ENCODE results near the gene ERVFRD-1. TPM values are rescaled to one million over a fixed set of nuclear protein-coding genes. Genes with fewer than 3 reads are reported as not detected.
A peak's percentile ranks its signal among the peaks of the same experiment; 100 is the strongest.

Gene ERVFRD-1
- total and polyA plus RNA-seq, 2 of the 13 experiments (the other 11 are each of a cell fraction or from before 2014, with no cell fraction given), result not detected

DNA sequence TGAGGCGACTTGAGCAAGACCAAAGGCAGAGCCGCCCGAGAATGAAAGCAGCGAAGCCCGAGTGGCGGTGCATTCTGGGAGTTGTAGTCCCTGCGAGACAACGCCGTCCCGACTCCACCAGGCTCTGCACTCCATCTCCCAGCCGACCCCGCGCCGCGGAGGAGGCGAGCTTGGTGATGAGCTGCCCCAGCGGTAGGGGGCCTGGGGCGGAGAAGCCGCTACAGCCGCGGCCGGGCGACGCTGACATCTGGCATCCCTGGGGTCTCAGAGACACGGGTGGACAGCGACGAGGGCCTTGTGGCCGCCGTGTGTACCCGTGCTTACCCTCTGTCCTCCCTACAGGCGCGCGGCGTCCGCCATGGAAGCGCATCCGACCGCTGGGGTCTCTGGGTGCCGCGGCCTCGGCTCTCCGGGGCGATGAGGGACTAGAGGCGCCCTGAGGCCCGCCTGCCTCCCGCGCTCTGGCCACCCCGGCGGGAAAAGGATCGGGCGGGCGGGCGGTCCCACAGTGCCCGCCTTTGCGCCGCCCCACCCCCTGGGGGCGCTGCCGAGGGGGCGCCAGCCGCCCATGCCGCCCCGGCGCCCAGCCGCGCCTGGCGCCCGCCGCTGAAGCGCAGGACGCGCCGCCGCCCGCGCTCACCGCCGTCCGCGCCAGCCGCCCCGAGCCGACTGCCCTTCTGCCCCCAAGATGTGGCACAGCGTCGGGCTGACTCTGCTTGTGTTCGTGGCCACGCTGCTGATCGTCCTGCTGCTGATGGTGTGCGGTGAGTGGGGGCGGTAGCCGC lies 17.7 kb downstream of the ERVFRD-1 start, which contains the start of gene SMIM13 (continued):
- TF ChIP-seq BRD4 (CRISPR knock-in tag; IDR thresholded peaks at IDR 0.05), result peak; percentile 82
- TF ChIP-seq ZNF616 (CRISPR knock-in tag; IDR thresholded peaks at IDR 0.05; ENCODE audit: low read depth), result no peak; the same call in 1 of the 2 replicates
- no peak for TF ChIP-seq HOXA7 (CRISPR knock-in tag; IDR thresholded peaks at IDR 0.05)
- TF ChIP-seq ZMAT3 (CRISPR knock-in tag; conservative IDR thresholded peaks at IDR 0.05), result peak; percentile 97
- TF ChIP-seq, protein P1, sequence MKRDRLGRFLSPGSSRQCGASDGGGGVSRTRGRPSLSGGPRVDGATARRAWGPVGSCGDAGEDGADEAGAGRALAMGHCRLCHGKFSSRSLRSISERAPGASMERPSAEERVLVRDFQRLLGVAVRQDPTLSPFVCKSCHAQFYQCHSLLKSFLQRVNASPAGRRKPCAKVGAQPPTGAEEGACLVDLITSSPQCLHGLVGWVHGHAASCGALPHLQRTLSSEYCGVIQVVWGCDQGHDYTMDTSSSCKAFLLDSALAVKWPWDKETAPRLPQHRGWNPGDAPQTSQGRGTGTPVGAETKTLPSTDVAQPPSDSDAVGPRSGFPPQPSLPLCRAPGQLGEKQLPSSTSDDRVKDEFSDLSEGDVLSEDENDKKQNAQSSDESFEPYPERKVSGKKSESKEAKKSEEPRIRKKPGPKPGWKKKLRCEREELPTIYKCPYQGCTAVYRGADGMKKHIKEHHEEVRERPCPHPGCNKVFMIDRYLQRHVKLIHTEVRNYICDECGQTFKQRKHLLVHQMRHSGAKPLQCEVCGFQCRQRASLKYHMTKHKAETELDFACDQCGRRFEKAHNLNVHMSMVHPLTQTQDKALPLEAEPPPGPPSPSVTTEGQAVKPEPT (CRISPR knock-in tag; IDR thresholded peaks at IDR 0.05; ENCODE audit: low read depth), result peak; percentile 85; the same call in 1 of the 2 replicates
- TF ChIP-seq, protein P2, sequence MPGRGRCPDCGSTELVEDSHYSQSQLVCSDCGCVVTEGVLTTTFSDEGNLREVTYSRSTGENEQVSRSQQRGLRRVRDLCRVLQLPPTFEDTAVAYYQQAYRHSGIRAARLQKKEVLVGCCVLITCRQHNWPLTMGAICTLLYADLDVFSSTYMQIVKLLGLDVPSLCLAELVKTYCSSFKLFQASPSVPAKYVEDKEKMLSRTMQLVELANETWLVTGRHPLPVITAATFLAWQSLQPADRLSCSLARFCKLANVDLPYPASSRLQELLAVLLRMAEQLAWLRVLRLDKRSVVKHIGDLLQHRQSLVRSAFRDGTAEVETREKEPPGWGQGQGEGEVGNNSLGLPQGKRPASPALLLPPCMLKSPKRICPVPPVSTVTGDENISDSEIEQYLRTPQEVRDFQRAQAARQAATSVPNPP (CRISPR knock-in tag; IDR thresholded peaks at IDR 0.05), result peak; percentile 89; the same call in 1 of the 2 replicates
- TF ChIP-seq SMAD3 (CRISPR knock-in tag; IDR thresholded peaks at IDR 0.05), result peak; percentile 57; the same call in 1 of the 2 replicates
- TF ChIP-seq SIN3B (IDR thresholded peaks at IDR 0.05; ENCODE audit: low read length), result no peak; the same call in 1 of the 2 replicates
- TF ChIP-seq, protein P3, sequence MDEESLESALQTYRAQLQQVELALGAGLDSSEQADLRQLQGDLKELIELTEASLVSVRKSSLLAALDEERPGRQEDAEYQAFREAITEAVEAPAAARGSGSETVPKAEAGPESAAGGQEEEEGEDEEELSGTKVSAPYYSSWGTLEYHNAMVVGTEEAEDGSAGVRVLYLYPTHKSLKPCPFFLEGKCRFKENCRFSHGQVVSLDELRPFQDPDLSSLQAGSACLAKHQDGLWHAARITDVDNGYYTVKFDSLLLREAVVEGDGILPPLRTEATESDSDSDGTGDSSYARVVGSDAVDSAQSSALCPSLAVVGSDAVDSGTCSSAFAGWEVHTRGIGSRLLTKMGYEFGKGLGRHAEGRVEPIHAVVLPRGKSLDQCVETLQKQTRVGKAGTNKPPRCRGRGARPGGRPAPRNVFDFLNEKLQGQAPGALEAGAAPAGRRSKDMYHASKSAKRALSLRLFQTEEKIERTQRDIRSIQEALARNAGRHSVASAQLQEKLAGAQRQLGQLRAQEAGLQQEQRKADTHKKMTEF (CRISPR knock-in tag; IDR thresholded peaks at IDR 0.05), result peak; percentile 98
- peak; percentile 52; the same call in 1 of the 2 replicates for TF ChIP-seq FOXO1 (CRISPR knock-in tag; IDR thresholded peaks at IDR 0.05)
- TF ChIP-seq ESRRA (CRISPR knock-in tag; IDR thresholded peaks at IDR 0.05; ENCODE audit: low read depth), result no peak; the same call in 1 of the 2 replicates
- no peak for TF ChIP-seq RFX3 (CRISPR knock-in tag; IDR thresholded peaks at IDR 0.05)
- TF ChIP-seq TSC22D2 (CRISPR knock-in tag; IDR thresholded peaks at IDR 0.05; ENCODE audit: borderline replicate concordance), result peak; percentile 78; the same call in 1 of the 2 replicates
- TF ChIP-seq JUNB (CRISPR knock-in tag; IDR thresholded peaks at IDR 0.05; ENCODE audit: borderline replicate concordance), result no peak
- TF ChIP-seq, protein P4, sequence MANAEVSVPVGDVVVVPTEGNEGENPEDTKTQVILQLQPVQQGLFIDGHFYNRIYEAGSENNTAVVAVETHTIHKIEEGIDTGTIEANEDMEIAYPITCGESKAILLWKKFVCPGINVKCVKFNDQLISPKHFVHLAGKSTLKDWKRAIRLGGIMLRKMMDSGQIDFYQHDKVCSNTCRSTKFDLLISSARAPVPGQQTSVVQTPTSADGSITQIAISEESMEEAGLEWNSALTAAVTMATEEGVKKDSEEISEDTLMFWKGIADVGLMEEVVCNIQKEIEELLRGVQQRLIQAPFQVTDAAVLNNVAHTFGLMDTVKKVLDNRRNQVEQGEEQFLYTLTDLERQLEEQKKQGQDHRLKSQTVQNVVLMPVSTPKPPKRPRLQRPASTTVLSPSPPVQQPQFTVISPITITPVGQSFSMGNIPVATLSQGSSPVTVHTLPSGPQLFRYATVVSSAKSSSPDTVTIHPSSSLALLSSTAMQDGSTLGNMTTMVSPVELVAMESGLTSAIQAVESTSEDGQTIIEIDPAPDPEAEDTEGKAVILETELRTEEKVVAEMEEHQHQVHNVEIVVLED (CRISPR knock-in tag; IDR thresholded peaks at IDR 0.05; ENCODE audit: borderline replicate concordance), result peak; percentile 82; the same call in 1 of the 2 replicates
- no peak for TF ChIP-seq GTF3A (CRISPR knock-in tag; conservative IDR thresholded peaks at IDR 0.05)
- peak; percentile 88; the same call in 1 of the 2 replicates for TF ChIP-seq FOXJ3 (CRISPR knock-in tag; IDR thresholded peaks at IDR 0.05; ENCODE audit: borderline replicate concordance)
- TF ChIP-seq ZNF607 (CRISPR knock-in tag; IDR thresholded peaks at IDR 0.05; ENCODE audit: borderline replicate concordance), result 0 out of 2 replicates have a peak, but pooled peaks have one; percentile 78

Measured in HepG2 (cell line).